ENCODE data around the gene ADK.
A peak's percentile ranks its signal among the peaks of the same experiment; 100 is the strongest.

ADK gene

GRCh38 chr10:74233281-74233680, 82.3 kb downstream of the ADK start:
- DNase-seq (ENCODE audit: low read depth): no peak
- no peak for TF ChIP-seq CTCF (IDR thresholded peaks at IDR 0.05; ENCODE audit: low read depth, low read length, missing control alignments)
- H3K4me3 ChIP-seq (ENCODE audit: low read depth, low read length): no peak overlapping the region

- no peak for TF ChIP-seq CTCF (IDR thresholded peaks at IDR 0.05; ENCODE audit: low read depth, low read length, missing control alignments)
- DNase-seq (ENCODE audit: low read depth): no peak
- H3K4me3 ChIP-seq (ENCODE audit: low read depth, low read length): no peak overlapping the region
Observed at GRCh38 chr10:74234569-74234968, 83.5 kb downstream of the ADK start.

DNA sequence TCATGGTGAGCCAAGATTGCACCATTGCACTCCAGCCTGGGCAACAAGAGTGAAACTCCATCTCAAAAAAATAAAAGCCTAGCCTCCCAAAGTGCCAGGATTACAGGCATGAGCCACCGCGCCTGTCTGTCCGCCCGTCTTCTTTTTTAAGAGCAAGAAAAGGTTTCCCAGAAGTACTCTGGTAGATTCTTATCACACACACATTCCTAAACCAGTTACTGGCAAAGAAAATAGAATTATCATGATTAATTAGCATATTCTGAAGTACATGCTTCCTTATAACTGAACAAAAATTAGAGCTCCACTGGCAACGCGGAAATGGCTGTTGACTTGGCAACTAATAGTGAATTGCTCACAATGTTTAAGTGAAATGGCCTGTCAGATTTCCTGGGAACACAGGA, 87.0 kb downstream of the ADK start:
- DNase-seq (ENCODE audit: low read depth): no peak
- TF ChIP-seq CTCF (IDR thresholded peaks at IDR 0.05; ENCODE audit: low read depth, low read length, missing control alignments): no peak
- no peak overlapping the region for H3K4me3 ChIP-seq (ENCODE audit: low read depth, low read length)

DNA sequence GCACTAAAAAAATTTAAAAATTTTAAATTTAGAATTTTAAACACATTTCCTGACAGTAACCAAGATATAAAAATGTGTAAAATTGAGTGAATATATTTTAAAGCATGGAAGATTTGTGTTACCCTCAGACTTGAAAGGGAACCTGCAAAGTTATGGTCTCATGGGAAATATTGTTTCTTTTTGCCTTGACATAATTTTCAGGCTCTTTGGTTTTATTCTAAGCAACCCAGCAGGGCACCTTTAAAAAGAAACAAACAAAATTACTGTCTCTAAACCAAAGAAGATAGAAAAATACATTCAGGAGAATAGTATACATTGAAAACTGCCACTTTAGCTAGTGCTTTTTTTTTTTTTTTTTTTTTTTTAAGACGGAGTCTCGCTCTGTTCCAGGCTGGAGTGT, 87.5 kb downstream of the ADK start:
- no peak for DNase-seq (ENCODE audit: low read depth)
- H3K4me3 ChIP-seq (ENCODE audit: low read depth, low read length): no peak overlapping the region
- no peak for TF ChIP-seq CTCF (IDR thresholded peaks at IDR 0.05; ENCODE audit: low read depth, low read length, missing control alignments)

- DNase-seq (ENCODE audit: low read depth): no peak
- no peak overlapping the region for H3K4me3 ChIP-seq (ENCODE audit: low read depth, low read length)
- TF ChIP-seq CTCF (IDR thresholded peaks at IDR 0.05; ENCODE audit: low read depth, low read length, missing control alignments): no peak
Observed at GRCh38 chr10:74243067-74243466, 92.0 kb downstream of the ADK start.

DNA sequence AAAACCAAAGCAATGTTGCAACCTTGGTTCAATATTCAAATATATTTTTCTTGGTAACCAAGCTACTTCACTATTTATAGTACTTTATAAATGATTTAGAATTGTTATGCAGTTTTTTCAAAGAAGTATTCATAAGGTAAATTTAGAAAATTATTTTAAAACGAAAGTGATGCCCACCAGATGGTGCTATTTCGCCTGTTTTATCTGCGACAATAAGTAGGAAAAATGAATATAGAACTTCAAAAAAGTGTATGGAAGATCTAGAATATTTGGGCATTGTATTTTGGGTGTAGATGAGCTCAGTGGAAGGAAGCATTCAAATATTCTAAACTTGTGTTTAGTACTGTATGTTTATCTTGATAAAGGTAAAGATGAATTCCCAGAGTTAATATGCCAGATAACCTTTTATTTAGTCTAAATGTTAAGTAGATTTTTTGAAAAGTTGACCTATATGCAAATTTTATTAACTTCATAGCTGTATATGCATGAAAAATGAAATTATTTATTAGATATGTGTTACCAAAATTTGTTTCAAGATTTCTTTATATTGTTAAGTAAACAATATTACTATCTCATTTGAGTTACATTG, 93.2 kb downstream of the ADK start:
- TF ChIP-seq CTCF (IDR thresholded peaks at IDR 0.05; ENCODE audit: low read depth, low read length, missing control alignments): peak; percentile 29
- DNase-seq (ENCODE audit: low read depth): peak; percentile 10
- H3K4me3 ChIP-seq (ENCODE audit: low read depth, low read length): no peak overlapping the region

GRCh38 chr10:74244807-74245206, 93.8 kb downstream of the ADK start:
- no peak for TF ChIP-seq CTCF (IDR thresholded peaks at IDR 0.05; ENCODE audit: low read depth, low read length, missing control alignments)
- no peak overlapping the region for H3K4me3 ChIP-seq (ENCODE audit: low read depth, low read length)
- DNase-seq (ENCODE audit: low read depth): no peak

All from GM12864 (cell line).